HepG2 (cell line): ENCODE data around the gene MED15. TPM values are rescaled to one million over a fixed set of nuclear protein-coding genes. Genes with fewer than 3 reads are reported as not detected.

Experiments used
- ATAC-seq: fragments of 200-7000 bp; cut with Tn5 transposase; 3 replicates; pipeline ENCODE4 v1.9.1; 2020; ENCODE audit warnings: mild to moderate bottlenecking, moderate library complexity
- BruUV-seq: library from RNA; stranded (reverse); fragments of 400-500 nt; replicated peaks from 2 replicates; lab custom pipeline; 2021; lab: Mats Ljungman, UMichigan
- CTCF ChIA-PET: fragments of 300-600 bp; formaldehyde crosslinking; extraction: SDS; loops from one replicate; lab custom pipeline; 2021; ENCODE audit warnings: low total read pairs, inconsistent platforms, low intra/inter-chr PET ratio; lab: Yijun Ruan, JAX
- POLR2A ChIA-PET: fragments of 350-600 bp; sonication (Branson Sonifier 250); formaldehyde crosslinking; loops from one replicate; lab custom pipeline; 2020; ENCODE audit warnings: antibody characterized with exemption, inconsistent platforms; lab: Yijun Ruan, JAX
- DNase-seq: peaks from one replicate; pipeline ENCODE4 v3.0.0-alpha.2; 2015; ENCODE audit warnings: low spot score
- FAIRE-seq: peaks from 3 replicates; lab custom pipeline; 2011; peaks lifted over from hg19 to GRCh38; lab: Jason Lieb, UNC
- H2AFZ ChIP-seq: one replicate; pipeline ENCODE4 v1.6.1; 2011; ENCODE audit warnings: low read length, inconsistent platforms
- H3K27ac ChIP-seq: fragments of 300-600 bp; 3 replicates; pipeline ENCODE4 v1.8.0; 2011; ENCODE audit warnings: mixed run types, mild to moderate bottlenecking, mixed read lengths, low read length, inconsistent platforms; ENCODE audit not compliant: insufficient read depth; ENCODE audit errors: extremely low read length
- H3K27me3 ChIP-seq, 2 experiments: fragments of 200-600 bp in 1 of 2; 2 replicates in 1 of 2; 3 replicates in 1 of 2; pipeline versions ENCODE4 v1.6.0 to v1.8.0; 2011; ENCODE audit warnings: low read length in 2 of 2, mild to moderate bottlenecking in 2 of 2, moderate library complexity in 2 of 2, inconsistent platforms in 1 of 2; ENCODE audit not compliant: insufficient read depth in 2 of 2, control insufficient read depth in 1 of 2
- H3K36me3 ChIP-seq, 2 experiments: fragments of 200-600 bp in 1 of 2; replicated peaks in 1 of 2; 2 replicates in 1 of 2; 3 replicates in 1 of 2; pipeline versions ENCODE4 v1.5.1 to v1.8.0; 2011; ENCODE audit warnings: low read length in 2 of 2, inconsistent platforms in 1 of 2; ENCODE audit not compliant: insufficient read depth in 2 of 2, control insufficient read depth in 1 of 2
- H3K4me1 ChIP-seq: 2 replicates; pipeline ENCODE4 v1.5.1; 2012; ENCODE audit warnings: low read length, inconsistent platforms; ENCODE audit not compliant: insufficient read depth
- H3K4me2 ChIP-seq: 2 replicates; pipeline ENCODE4 v1.6.0; 2011; ENCODE audit warnings: low read depth, low read length, inconsistent platforms
- H3K4me3 ChIP-seq, 3 experiments: fragments of 200-600 bp in 1 of 3; sonication (generic), shearing (Covaris generic) in 1 of 3; replicated peaks in 1 of 3; 2 replicates each; pipeline ENCODE4 v1.5.1; 2011 to 2016; ENCODE audit warnings: low read length in 3 of 3, inconsistent platforms in 2 of 3, low read depth in 2 of 3, mild to moderate bottlenecking in 2 of 3, control low read depth in 1 of 3, mixed read lengths in 1 of 3; ENCODE audit not compliant: insufficient read depth in 1 of 3
- H3K79me2 ChIP-seq: one replicate; pipeline ENCODE4 v1.6.1; 2011; ENCODE audit warnings: low read length, inconsistent platforms; ENCODE audit not compliant: insufficient read depth
- H3K9ac ChIP-seq: 2 replicates; pipeline ENCODE4 v1.6.0; 2011; ENCODE audit warnings: mild to moderate bottlenecking, low read depth, low read length, inconsistent platforms; ENCODE audit not compliant: insufficient read depth
- H3K9me3 ChIP-seq: 2 replicates; pipeline ENCODE4 v1.5.1; 2012; ENCODE audit warnings: mild to moderate bottlenecking, low read length
- H4K20me1 ChIP-seq: 2 replicates; pipeline ENCODE4 v1.6.0; 2011; ENCODE audit warnings: inconsistent platforms, mild to moderate bottlenecking, low read length, moderate library complexity; ENCODE audit not compliant: insufficient read depth
- BRCA1 ChIP-seq: sonication (generic); formaldehyde crosslinking; IDR thresholded peaks from 2 replicates; pipeline ENCODE4 v1.4.0; 2020; ENCODE audit warnings: missing genetic modification reagents
- CHD2 ChIP-seq: IDR thresholded peaks from 2 replicates; pipeline ENCODE4 v1.6.1; 2011; ENCODE audit warnings: low read depth, low read length, improper control_type of control experiment
- DMAP1 ChIP-seq: IDR thresholded peaks from 2 replicates; pipeline ENCODE4 v1.6.1; 2016
- E2F5 ChIP-seq: sonication (generic); formaldehyde crosslinking; conservative IDR thresholded peaks from 2 replicates; pipeline ENCODE4 v1.4.0; 2020; ENCODE audit warnings: missing genetic modification reagents
- NONO ChIP-seq, 2 experiments: fragments of 450-650 bp in 1 of 2; sonication (generic) in 1 of 2; formaldehyde crosslinking in 1 of 2; IDR thresholded peaks in 1 of 2; conservative IDR thresholded peaks in 1 of 2; 2 replicates each; pipeline versions ENCODE4 v1.6.1 to v1.8.0; 2017 to 2022; ENCODE audit warnings: mild to moderate bottlenecking in 1 of 2, missing genetic modification reagents in 1 of 2, moderate library complexity in 1 of 2
- PTBP1 ChIP-seq: fragments of 200-400 bp; formaldehyde crosslinking; IDR thresholded peaks from 2 replicates; pipeline ENCODE4 v1.6.1; 2018; ENCODE audit warnings: low read length, low read depth; ENCODE audit not compliant: poor library complexity, severe bottlenecking
- RARG ChIP-seq: sonication (generic); formaldehyde crosslinking; IDR thresholded peaks from 2 replicates; pipeline ENCODE4 v1.4.0; 2020; ENCODE audit warnings: low read depth, mild to moderate bottlenecking, missing genetic modification reagents
- RFX3 ChIP-seq: IDR thresholded peaks from 2 replicates; pipeline ENCODE4 v1.6.1; 2016; ENCODE audit warnings: missing biosample characterization, missing genetic modification reagents
- TRIM24 ChIP-seq: sonication (generic); formaldehyde crosslinking; IDR thresholded peaks from 2 replicates; pipeline ENCODE4 v1.8.0; 2022; ENCODE audit warnings: mild to moderate bottlenecking, missing genetic modification reagents
- ZNF530 ChIP-seq: sonication (generic); formaldehyde crosslinking; IDR thresholded peaks from 2 replicates; pipeline ENCODE4 v1.5.0; 2020; ENCODE audit warnings: low read depth, mild to moderate bottlenecking, missing genetic modification reagents
- ZNF782 ChIP-seq: sonication (generic); formaldehyde crosslinking; IDR thresholded peaks from 2 replicates; pipeline ENCODE4 v1.4.0; 2020; ENCODE audit warnings: missing genetic modification reagents, mild to moderate bottlenecking, borderline replicate concordance
- WGBS: methylation state at CpG from one replicate; pipeline ENCODE4 v1.1.6; 2017; ENCODE audit warnings: low lambda C conversion rate; 5-methylcytosine and 5-hydroxymethylcytosine counted together
- in situ Hi-C: cut with HindIII; loops from 2 replicates; pipeline ENCODE4 v1.10.0; 2017; ENCODE audit warnings: low pct_unique_long_range_greater_than_20kb; ENCODE audit not compliant: extremely low pct_ligation_motif_present
- intact Hi-C: fragments of 100-400 bp; cut with micrococcal nuclease; formaldehyde crosslinking; loops from one replicate; pipeline ENCODE4 v1.10.0; 2022; ENCODE audit not compliant: unreplicated experiment
- polyA plus RNA-seq, 8 experiments: library from polyadenylated mRNA; depleted of rRNA in 3 of 8; stranded (reverse) in 7 of 8; unstranded in 1 of 8; fragments of >200 nt; fragmentation: Illumina TruSeq in 4 of 8; extraction: Trizol in 4 of 8; gene quantifications; 2 replicates each; pipeline versions ENCODE4 v1.2.1 to v1.2.3, GENCODE V29; 2011 to 2016; ENCODE audit warnings: low read depth in 4 of 8, missing spikeins in 1 of 8, mixed read lengths in 1 of 8; ENCODE audit not compliant: insufficient read depth in 1 of 8
- total RNA-seq, 5 experiments: library from RNA; depleted of rRNA; stranded (reverse); fragments of >200 nt; fragmentation: Illumina TruSeq; extraction: Trizol; gene quantifications; 2 replicates each; pipeline ENCODE4 v1.2.3, GENCODE V29; 2016; ENCODE audit warnings: low read depth in 1 of 5
- TF ChIP-seq, protein P1 (sequence below): sonication (generic); formaldehyde crosslinking; IDR thresholded peaks from 2 replicates; pipeline ENCODE4 v1.4.0; 2020; ENCODE audit warnings: mild to moderate bottlenecking, missing genetic modification reagents
- TF ChIP-seq, protein P2 (sequence below): sonication (generic); formaldehyde crosslinking; IDR thresholded peaks from 2 replicates; pipeline ENCODE4 v1.5.0; 2020; ENCODE audit warnings: mild to moderate bottlenecking, missing genetic modification reagents
- TF ChIP-seq, protein P3 (sequence below): sonication (generic); formaldehyde crosslinking; IDR thresholded peaks from 2 replicates; pipeline ENCODE4 v1.4.0; 2020; ENCODE audit warnings: missing genetic modification reagents, borderline replicate concordance

Gene MED15
- total and polyA plus RNA-seq, 2 of the 13 experiments (the other 11 are each of a cell fraction or from before 2014, with no cell fraction given) = 14.3 to 27.0 TPM

- no TSS peak for BruUV-seq
- ChIA-PET POLR2A (no interaction called here), CTCF (no interaction called here)
- no peak for TF ChIP-seq TRIM24 (CRISPR knock-in tag)
- TF ChIP-seq RFX3 = no peak
- no peak for TF ChIP-seq ZNF782 (CRISPR knock-in tag)
- TF ChIP-seq RARG = no peak
- TF ChIP-seq, protein P1, sequence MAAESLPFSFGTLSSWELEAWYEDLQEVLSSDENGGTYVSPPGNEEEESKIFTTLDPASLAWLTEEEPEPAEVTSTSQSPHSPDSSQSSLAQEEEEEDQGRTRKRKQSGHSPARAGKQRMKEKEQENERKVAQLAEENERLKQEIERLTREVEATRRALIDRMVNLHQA = no peak
- TF ChIP-seq NONO (IDR thresholded peaks at IDR 0.05) = no peak
- TF ChIP-seq NONO (CRISPR knock-in tag; conservative IDR thresholded peaks at IDR 0.05) = no peak
- no peak for TF ChIP-seq E2F5 (CRISPR knock-in tag)
- no peak for TF ChIP-seq DMAP1 (CRISPR knock-in tag)
- TF ChIP-seq, protein P2, sequence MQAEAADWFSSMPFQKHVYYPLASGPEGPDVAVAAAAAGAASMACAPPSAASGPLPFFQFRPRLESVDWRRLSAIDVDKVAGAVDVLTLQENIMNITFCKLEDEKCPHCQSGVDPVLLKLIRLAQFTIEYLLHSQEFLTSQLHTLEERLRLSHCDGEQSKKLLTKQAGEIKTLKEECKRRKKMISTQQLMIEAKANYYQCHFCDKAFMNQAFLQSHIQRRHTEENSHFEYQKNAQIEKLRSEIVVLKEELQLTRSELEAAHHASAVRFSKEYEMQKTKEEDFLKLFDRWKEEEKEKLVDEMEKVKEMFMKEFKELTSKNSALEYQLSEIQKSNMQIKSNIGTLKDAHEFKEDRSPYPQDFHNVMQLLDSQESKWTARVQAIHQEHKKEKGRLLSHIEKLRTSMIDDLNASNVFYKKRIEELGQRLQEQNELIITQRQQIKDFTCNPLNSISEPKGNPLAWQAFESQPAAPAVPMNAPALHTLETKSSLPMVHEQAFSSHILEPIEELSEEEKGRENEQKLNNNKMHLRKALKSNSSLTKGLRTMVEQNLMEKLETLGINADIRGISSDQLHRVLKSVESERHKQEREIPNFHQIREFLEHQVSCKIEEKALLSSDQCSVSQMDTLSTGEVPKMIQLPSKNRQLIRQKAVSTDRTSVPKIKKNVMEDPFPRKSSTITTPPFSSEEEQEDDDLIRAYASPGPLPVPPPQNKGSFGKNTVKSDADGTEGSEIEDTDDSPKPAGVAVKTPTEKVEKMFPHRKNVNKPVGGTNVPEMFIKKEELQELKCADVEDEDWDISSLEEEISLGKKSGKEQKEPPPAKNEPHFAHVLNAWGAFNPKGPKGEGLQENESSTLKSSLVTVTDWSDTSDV = no peak
- TF ChIP-seq PTBP1 = no peak
- TF ChIP-seq, protein P3, sequence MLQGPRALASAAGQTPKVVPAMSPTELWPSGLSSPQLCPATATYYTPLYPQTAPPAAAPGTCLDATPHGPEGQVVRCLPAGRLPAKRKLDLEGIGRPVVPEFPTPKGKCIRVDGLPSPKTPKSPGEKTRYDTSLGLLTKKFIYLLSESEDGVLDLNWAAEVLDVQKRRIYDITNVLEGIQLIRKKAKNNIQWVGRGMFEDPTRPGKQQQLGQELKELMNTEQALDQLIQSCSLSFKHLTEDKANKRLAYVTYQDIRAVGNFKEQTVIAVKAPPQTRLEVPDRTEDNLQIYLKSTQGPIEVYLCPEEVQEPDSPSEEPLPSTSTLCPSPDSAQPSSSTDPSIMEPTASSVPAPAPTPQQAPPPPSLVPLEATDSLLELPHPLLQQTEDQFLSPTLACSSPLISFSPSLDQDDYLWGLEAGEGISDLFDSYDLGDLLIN (CRISPR knock-in tag) = no peak
- no peak for TF ChIP-seq ZNF530
- no peak for TF ChIP-seq CHD2
- TF ChIP-seq BRCA1 (CRISPR knock-in tag) = no peak
- H3K4me2 ChIP-seq = no peak overlapping the region
- WGBS = 95% methylated on average over 11 of the region's 11 CpGs
- no peak overlapping the region for H2AFZ ChIP-seq
- H3K4me3 ChIP-seq = no peak overlapping the region
- DNase-seq (no peak), FAIRE-seq (no peak), ATAC-seq (no peak)
- no peaks in the 10 kb centered on the region for H3K79me2 ChIP-seq
- H4K20me1 ChIP-seq = no peaks in the 10 kb centered on the region
- no peaks in the 10 kb centered on the region for H3K27me3 ChIP-seq
- peaks cover 1 to 4% of the 10 kb centered on the region in 2 experiments; a peak in 1 of 5 replicates for H3K36me3 ChIP-seq
- H3K27ac ChIP-seq = no peak overlapping the region
- H3K9me3 ChIP-seq = no peaks in the 10 kb centered on the region
- H3K9ac ChIP-seq = no peak overlapping the region
- H3K4me1 ChIP-seq = no peaks in the 10 kb centered on the region
- intact Hi-C loops (no loop called here), in situ Hi-C loops (no loop called here)
Observed at GRCh38 chr22:20464096-20464614, 43.3 kb upstream of the MED15 start.
